GM18519 (cell line): ENCODE measurements around the gene BCAS4.
"Not testable (repeated sequence)": the region's sequence is repeated elsewhere in the genome, so short reads cannot be mapped to it uniquely, and the experiment has no call there.

Source experiments
- ATAC-seq: cut with Tn5 transposase; IDR thresholded peaks from one replicate; pipeline ENCODE4 v1.9.1; 2021; ENCODE audit warnings: mild to moderate bottlenecking, moderate library complexity; ENCODE audit not compliant: unreplicated experiment, low FRiP score

BCAS4 gene

GRCh38 chr20:50794846-50795634, at the start of gene BCAS4:
Gene BCAS4, plus strand, starts transcription at chr20:50795061. Its CDS starts 23 bp downstream, at chr20:50795084.
- ATAC-seq = peak; percentile 42

GRCh38 chr20:50745634-50746137, 49.2 kb upstream of the BCAS4 start:
- ATAC-seq = no peak

DNA sequence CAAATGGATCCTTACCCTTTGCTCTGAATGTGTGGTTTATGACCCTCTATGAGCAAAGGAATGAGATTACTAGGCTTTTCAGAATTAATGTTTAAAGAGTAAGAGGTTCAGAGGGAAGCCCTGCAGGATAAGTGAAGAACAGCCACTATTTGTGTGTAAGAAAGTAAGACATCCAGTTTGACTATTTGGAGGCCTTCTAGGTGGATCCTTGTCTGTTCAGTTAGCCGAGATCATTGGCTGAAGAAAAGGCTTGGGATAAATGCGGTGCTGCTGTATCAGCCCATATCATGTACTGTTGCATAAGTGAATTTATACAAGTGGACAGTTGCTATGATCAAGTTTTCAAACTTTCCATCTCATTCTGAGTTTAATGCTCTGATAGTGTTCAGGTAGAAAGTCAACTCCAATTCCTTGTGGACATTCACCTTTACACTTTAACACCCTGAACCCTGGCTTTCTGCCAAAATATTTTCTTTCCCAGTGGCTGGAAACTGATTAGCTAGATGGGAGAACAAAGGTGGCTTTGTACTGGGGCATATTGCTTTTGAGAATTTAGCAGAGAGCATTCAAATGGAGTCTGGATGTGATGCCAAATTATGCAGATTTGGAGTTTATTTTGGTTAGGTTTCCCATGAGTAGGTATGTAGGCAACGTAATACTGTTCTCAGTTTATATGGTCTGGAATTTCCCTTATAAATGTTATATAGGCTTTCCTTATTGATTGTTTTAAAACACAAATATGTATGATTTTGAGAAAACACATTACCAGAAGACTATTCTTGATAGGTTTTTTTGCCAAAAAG, 48.5 kb upstream of the BCAS4 start:
- ATAC-seq = no peak

DNA sequence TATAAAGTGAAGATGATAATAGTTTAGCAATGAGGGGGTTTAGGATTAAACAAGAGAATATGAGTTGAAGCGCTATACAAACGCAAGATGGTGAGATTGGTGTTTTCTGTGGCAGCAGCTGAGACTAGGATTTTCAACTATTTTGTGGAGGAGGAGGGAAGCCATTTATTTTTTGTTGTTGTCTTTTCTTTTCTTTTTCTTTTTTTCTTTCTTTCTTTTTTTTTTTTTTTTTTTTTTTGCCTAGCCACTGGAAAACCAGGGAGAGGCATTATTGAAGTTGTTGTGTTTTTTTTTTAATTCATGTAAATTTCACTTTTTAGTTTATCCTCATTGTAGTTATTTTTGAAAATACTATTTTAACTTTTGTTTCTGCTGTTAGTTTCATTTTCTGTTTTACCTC, 47.6 kb upstream of the BCAS4 start:
- no peak for ATAC-seq

GRCh38 chr20:50750145-50750671, 44.7 kb upstream of the BCAS4 start:
- ATAC-seq = no peak

DNA sequence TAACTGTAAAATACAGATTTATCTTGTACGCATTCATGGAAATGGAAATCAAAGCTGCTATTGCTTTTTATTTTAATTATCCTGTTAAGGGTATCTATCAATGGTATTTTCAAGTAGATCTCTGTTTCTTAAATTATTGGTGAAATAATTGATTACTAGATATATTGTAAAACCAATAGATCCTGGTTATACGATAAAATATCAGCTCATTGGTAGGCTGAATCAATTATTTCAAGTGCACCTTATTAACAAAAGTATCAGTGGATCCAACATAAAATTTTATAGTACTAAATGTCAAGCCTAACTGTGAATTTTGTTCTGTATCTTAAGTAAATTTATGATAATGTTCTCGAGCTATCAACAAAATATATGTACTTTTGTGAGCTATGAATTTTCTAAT, 41.7 kb upstream of the BCAS4 start:
- no peak for ATAC-seq

GRCh38 chr20:50754420-50754819, 40.4 kb upstream of the BCAS4 start:
- ATAC-seq = no peak

GRCh38 chr20:50756447-50756846, 38.4 kb upstream of the BCAS4 start:
- no peak for ATAC-seq

GRCh38 chr20:50758469-50758868, 36.4 kb upstream of the BCAS4 start:
- no peak for ATAC-seq

GRCh38 chr20:50758992-50759391, 35.9 kb upstream of the BCAS4 start:
- ATAC-seq = no peak

GRCh38 chr20:50759678-50760077, 35.2 kb upstream of the BCAS4 start:
- ATAC-seq = no peak

DNA sequence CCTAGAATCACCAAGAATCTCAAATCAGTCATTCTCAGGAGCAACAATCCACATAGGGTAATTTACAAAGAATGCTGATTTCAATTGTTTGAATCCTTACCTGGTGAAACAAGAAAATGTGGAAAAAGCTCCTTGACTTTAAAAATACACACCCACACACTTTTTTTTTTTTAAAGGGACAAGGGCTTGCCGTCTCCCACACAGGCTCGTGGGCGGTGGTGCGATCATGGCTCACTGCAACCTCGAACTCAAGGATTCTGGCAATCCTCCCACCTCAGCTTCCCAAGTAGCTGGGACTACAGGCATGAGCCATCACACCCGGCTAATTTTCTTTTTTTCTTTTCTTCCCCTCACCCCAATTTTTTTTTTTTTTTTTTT, 32.8 kb upstream of the BCAS4 start:
- ATAC-seq = no peak

GRCh38 chr20:50762435-50763220, 32.2 kb upstream of the BCAS4 start:
- ATAC-seq = no peak

DNA sequence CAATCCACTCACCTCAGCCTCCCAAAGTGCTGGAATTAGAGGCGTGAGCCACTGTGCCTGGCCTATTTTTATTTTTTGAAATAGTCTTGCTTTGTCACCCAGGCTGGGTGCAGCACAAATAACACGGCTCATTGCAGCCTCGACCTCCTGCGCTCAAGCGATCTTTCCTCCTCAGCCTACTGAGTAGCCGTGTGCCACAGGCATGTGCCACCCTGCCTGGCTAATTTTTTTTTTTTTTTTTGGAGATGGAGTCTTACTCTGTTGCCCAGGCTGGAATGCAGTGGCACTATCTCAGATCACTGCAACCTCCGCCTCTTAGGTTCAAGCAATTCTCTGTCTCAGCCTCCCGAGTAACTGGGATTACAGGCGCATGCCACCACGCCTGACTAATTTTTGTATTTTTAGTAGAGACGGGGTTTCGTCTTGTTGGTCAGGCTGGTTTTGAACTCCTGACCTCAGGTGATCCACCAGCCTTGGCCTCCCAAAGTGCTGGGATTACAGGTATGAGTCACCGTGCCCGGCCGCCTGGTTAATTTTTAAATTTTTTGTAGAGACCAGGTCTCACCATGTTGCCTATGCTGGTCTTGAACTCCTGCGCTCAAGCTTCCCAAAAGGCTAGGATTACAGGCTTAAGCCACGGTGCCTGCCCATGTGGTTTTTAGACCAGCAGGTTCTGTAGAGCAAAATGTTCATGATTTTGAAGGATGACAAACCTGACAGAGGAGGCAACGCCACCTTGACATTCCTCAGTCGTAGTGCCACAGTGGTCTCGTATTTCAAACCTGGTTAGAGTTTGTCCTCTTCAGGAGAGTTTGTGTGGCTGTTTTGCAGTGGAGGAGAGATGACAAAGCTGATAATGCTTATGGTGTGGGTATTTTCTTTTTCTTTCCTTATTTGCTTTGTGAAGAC, 31.1 kb upstream of the BCAS4 start:
- ATAC-seq = not testable (repeated sequence)

DNA sequence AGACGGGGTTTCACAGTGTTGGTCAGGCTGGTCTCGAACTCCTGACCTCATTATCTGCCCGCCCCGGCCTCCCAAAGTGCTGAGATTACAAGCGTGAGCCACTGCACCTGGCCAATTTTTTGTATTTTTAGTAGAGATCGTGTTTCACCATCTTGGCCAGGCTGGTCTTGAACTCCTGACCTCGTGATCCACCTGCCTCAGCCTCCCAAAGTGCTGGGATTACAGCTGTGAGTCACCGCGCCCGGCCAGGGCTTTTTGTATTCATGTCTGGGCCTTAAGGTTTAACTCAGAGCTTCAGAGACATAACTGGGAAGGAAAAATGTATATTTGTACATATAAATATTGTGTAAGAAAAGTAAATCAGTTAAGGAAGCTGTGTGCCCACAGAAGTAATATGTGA, 29.6 kb upstream of the BCAS4 start:
- not testable (repeated sequence) for ATAC-seq

- no peak for ATAC-seq
These were observed 29.2 kb upstream of the BCAS4 start for GRCh38 chr20:50765674-50766073.

GRCh38 chr20:50766955-50767809, 27.7 kb upstream of the BCAS4 start:
- ATAC-seq = not testable (repeated sequence)

- not testable (repeated sequence) for ATAC-seq
These were observed 25.9 kb upstream of the BCAS4 start for GRCh38 chr20:50768991-50769390.
